Suppressor macrophage treated with lipopolysaccharide for 4 hours (primary cell): ENCODE measurements around the gene TPP1.

ENCODE experiments used
- DNase-seq: peaks from one replicate; pipeline ENCODE4 v3.0.0-alpha.2; 2020

The TPP1 gene

DNA sequence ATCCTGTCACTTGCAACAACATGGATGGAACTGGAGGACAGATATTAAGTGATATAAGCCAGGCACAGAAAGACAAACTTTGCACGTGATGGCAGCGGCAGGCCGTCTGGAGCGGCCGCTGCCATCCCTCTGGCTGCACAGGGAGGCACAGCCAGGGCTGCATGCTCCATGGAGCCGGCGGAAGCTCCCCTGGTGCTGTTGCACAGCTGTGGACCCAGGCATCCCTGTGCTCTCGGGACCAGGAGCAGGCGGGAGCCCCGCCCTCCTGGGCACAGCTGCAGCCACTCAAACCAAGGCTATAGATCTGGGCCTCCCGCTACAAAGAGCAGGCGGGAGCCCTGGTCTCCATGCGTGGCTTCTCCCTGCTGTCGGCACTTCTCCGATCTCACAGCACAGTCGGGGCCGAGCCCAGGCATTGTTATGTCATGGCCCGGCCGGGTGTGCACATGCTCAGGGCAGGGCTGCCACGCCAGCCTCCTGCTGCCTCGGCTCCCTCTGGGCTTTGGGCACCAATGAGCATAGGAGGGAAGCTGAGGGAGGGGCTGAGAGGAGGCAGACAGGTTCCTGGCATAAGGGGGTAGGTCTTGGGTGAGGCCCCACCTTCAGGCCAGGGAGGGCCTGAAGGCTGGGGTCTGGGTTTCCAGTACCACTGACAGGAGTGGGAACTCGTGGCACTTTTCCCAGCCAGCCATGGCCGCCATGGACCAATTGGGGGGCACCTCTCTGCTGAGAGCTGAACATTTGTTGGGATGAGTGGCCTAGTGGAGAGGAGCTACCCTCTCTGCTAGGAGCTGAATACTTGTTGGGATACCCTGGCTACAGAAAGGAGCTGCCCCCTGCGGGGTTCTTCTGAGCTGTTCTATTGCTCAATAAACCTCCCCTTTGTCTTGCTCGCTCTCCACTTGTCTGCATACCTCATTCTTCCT is 32.5 kb downstream of the TPP1 start:
- DNase-seq: no peak

DNA sequence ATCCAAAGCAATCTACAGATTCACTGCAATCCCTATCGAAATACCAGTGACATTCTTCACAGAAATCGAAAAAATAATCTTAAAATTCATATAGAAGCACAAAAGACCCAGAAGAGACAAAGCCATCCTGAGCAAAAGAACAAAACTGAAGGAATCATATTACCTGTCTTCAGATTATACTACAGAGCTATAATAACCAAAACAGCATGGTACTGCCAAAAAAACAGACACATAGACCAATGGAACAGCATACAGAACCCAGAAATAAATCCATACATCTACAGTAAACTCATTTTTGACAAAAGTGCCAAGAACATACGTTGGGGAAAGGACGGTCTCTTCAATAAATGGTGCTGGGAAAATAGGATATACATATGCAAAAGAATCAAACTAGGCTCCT is 34.7 kb downstream of the TPP1 start:
- no peak for DNase-seq

DNA sequence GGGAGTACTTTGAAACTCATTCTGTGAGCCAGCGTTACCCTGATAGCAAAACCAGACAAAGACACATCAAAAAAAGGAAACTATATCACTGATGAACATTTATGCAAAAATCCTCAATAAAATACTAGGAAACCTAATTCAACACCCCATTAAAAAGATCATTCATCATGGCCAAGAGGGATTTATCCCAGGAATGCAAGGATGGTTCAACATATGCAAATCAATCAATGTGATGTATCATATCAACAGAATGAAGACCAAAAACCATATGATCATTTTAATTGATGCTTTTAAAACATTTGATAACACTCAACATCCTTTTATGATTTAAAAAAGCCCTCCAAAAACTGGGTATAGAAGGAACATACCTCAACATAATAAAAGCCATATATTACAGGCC is 35.6 kb downstream of the TPP1 start:
- DNase-seq: no peak

DNA sequence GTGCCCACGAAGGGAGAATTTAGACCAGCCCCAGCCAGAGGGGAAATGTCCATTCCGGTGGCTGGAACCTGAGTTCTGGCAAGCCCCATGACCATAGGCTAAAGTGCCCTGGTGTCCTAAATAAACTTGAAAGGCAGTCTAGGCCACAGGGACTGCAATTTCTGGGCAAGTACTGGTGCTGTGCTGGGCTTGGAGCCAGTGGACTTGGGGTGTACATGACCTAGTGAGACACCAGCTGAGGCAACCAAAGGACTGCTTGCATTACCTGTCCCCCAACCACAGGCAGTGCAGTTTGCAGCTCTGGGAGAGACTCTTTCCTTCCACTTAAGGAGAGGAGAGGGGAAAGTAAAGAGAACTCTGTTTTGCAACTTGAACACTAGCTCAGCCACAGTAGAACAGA is 39.5 kb downstream of the TPP1 start:
- no peak for DNase-seq

DNA sequence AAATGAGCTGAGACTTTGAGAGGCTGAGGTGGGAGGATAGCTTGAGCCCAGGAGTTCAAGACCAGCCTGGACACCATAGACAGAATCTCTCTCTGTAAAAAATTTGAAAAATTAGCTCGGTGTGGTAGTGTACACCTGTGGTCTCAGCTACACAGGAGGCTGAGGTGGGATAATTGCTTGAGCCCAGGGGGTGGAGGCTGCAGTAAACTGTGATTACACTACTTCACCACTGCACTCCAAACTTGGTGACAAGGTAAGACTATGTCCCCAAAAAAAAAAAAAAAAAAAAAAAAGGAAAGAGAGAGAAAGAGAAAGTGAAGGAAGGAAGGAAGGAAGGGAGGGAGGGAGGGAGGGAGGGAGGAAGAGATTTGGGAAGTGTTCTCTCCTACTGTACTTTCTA is 41.1 kb downstream of the TPP1 start:
- DNase-seq: no peak

DNA sequence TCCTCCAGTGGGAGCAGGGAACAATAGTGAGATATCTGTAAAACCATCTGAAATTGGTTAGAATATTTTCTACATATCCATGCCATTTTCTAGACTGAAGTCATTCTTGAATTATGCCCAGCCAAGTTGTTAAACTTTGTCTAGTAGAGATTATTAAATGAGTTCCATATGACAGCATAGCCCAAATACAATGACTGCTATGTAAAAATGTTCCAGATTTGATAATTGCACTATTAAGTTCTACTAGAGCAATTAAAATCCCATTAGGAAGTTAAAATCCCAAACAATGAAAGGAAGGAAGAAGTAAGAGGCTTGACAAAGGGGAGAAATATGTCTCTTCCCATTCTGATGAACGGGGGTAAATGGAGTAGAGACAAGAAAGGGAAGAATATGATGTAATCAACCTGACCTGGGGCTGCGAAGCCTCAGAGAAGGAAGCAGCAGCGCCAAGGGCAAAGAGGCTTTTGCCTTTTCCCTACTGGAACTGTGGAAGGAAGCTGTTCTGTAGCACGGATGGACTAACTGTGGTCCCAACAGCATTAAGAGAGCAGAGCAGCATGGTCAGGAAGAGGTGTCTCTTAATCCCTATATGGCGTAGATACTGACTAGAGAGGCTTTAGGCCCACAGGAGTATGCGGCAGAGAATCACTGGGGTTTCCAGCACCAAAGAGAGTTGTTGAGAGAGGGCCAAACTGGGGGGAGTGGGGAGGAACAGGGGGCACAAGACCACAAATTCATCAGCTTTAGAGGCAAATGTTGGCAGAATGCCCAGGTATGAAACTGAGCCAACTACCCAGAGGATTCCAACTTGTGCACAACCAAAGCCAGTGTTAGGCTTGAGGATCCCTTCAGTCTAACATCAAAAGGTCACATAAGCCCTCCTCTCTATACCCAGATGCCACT is 42.5 kb downstream of the TPP1 start:
- peak; percentile 3 for DNase-seq

DNA sequence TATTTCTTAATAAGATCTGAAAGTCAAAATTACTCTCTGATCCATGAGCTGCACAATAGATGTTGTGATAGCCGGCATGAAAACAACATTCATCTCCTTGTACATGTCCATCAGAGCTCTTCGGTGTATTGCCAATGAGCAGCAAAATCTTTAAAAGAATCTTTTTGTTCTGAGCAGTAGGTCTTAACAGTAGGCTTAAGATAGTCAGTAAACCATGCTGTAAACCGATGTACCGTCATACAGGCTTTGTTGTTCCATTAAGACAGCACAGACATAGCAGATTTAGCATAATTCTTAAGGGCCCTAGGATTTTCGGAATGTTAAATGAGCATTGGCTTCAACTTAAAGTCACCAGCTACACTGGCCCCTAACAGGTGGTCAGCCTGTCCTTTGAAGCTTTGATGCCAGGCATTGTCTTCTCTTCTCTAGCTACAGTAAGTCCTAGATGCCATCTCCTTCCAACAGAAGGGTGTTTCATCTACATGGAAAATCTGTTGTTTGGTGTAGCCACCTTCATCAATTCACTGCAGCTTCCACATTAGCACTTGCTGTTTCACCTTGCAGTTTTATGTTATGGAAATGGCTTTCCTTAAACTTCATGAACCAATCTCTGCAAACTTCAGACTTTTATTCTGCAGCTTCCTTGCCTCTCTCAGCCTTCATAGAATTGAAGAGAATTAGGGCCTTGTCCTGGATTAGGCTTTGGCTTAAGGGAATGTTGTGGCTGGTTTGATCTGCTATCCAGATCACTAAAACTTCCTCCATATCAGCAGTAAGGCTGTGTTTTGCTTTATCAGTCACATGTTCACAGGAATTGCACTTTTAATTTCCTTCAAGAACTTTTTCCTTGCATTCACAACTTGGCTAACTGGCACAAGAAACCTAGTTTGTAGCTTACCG is 44.2 kb downstream of the TPP1 start:
- DNase-seq: no peak

DNA sequence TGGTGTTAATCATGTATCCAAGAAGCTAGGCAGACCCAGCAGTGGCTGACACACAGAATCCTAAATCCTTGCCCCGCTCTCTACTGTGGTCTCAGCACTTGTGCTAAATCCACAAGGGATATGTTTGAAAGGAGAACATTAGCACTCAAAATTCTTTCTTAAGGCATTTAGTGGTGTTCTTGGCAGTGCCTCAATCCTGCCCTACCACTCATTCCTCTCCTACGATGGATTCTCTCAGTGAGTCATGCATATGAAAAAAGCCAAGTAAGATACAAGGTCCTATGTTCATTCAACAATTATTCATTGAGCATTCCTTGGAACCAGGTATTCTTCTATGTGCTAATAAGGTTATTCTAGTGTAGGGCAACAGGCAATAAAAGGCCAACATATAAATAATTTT is 47.0 kb downstream of the TPP1 start:
- no peak for DNase-seq

DNA sequence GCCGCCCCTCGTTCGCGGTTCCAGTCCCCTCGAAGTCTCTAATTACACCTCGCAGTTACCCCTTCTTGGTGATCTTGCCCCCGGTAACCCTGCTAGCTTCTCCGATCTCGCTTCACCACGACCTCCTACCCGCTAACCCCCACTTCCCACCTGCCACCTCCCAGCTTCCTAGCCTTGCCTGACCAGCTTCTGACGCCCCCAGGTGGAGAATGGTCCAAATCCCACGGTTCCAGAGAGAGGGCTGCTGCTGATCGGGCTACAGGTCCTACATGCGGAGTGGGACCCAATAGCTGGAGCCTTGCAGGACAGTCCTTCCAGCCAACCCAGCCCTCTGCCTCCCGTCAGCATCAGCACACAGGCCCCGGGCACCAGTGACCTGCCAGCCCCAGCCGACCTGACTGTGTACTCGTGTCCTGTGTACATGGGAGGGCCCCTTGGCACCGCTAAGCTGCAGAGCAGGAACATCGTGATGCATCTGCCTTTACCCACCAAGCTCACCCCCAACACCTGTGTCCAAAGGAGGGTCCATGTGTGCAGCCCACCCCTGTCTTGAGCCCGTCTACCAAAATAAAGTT is 47.7 kb downstream of the TPP1 start:
- no peak for DNase-seq

DNA sequence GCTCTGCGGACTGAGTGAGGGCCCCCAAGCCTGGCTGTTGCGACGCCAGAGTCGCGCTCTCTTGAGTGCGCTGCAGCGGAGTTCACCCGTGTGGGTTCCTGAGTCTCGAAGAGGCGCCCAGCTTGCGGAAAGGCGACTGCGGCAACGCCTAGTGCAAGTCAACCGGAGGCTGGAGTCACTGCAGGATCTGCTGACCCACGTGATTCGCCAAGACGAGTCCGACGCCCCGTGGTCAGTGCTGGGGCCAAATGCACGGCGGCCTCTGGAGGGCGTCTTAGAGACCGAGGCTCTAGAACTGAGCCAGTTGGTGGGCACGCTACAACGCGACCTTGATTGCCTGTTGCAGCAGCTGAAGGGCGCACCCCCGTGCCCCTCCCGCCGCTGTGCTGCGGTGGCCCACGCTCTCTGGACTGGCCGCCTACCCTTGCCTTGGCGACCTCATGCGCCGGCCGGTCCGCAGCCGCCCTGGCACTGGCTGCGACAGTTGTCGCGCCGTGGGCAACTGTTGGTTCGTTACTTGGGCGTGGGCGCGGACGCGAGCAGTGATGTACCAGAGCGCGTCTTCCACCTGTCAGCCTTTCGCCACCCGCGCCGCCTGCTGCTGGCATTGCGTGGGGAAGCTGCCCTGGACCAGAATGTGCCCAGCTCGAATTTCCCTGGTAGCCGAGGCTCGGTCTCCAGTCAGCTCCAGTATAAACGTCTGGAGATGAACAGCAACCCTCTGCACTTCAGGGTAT is 48.4 kb downstream of the TPP1 start:
- DNase-seq: no peak

DNA sequence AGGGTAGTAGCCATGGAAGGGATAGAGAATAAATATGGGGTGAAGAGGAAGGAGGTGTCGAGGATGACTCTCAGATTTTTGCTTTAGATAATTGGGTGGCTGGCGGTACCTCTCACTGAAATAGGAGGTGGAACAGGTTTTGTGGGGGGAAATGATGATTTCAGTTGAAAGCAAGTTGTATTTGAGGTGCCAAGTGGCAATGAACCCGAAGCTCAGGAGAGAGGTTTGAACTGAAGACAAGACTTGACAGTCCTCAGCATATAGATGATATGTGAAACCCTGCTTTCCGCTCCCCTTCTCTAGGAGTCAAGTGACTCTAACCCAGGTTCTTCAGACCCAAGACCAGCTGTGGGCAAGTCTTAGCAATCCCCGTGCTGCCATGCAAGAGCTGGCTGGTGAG is 49.5 kb downstream of the TPP1 start:
- no peak for DNase-seq

DNA sequence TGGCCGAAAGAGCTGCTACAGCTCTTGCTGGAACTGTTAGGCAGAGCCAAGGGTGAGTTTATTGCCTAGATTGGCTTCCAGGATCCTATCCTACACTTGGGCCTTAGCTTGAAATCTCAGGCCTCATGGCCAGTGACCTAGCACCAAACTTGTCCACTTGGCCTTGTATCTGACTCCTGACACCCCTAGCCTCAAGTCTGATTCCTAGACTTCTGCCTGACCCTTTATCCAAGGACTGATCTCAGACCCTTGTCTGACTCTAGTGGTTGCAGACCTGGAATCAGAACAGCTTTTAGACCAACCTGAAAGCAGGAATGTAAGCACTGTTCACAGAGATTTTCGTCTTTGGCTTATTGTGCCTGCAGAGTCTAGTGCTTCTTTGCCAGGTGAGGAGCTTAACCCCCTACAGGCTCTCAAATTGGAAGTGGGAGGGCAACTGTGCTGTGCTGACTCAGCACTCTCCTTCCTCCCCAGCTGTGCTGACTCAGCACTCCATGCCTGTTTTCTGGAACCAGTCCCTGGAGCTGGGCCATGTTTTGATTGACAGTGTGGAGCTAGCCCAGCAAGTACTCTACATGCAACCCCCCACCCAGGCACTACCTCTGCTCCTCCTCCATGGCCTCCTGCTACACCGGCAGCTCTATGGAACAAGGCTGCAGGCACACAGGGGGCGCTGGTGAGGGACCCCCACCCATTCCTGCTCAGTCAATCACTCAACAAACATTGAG is 50.9 kb downstream of the TPP1 start:
- DNase-seq: no peak

DNA sequence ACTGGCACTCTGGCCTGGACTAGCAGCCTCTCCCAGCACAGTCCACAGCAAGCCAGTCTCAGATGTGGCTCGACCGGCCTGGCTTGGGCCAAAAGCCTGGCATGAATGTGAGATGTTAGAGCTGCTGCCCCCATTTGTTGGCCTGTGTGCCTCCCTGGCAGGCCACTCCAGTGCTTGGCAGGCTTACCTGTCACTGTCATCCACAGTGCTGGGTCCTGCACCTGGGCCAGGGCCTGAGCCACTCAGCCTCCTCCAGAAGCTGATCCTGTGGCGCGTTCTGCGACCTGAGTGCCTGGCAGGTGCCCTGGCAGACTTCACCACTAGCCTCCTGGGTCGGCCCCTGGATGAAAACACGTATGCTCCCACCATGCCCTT is 51.9 kb downstream of the TPP1 start:
- no peak for DNase-seq

DNA sequence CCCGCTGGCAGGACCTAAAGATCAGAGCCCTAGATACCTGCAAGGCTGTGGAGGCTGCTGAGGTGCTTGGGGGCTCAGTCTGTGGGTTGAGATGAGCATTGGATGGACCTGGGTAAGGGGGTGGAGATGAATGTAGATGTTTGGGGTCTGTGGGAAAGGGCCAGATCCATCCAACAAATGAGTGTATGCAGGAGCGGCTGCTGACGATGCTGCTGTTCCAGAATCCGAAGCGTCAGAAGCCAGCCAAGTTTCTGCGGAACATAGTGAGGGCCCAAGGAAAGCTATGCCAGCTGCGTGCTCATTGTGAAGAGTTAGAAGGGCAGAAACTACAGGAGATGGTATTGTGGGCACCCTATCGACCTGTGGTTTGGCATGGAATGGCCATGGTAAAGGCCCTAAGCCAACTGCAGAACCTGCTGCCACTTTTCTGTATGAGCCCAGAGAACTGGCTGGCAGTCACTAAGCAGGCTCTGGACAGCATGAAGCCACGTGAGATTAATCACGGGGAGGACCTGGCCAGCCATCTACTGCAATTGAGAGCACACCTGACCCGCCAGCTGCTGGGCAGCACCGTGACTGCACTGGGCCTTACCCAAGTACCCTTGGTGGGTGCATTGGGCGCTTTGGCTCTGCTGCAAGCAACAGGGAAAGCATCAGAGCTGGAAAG is 52.4 kb downstream of the TPP1 start:
- no peak for DNase-seq

DNA sequence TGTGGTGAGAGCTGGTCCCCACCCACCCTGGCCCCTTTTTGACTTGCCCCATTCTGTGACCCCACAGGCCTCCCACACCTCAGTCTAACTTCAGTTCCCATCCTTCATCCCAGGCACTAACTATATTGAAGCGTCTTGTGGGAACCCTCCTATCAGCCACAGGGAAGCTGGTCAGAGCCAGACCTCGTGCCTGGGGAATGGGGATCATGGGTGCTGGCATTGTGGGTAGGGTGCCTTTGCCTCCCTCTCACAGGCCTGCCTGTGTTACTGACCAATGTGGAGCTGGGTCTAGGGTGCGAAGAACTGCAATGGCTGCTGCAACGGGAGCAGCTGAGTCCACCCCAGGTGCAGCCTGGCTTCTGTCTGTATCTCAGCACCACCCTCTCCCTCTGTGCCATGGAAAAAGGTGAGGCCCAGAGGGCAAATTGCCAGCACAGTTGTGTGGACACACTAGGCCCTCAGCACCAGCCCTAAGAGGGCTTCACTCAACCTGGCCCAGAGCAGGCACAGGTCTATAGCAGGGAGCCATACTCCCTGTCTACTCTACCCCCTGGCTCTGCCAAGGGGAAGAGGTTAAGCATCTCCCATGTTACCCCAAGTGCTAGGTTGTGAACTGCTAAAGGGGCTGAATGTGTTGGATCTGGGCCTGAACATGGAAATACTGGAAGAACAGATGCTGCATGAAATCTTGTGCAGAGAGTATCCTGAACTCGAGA is 53.1 kb downstream of the TPP1 start:
- no peak for DNase-seq

DNA sequence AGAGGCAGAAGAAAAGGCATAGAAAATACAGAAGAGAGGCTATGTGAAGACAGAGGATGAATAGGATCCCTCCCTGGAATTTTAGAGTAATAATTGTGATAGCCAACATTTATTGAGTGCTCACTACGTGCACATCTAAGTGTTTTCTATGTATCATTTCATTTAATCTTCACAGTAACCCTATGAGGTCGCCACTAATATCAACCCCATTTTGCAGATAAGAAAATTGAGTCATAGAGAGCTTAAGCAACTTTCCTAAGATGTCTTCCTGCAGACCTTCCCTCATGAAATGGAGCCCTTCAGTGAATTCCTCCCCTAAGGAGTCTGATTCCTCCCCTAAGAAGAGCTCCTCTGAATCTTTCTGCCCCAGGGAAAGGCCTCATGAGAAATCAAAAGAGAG is 53.9 kb downstream of the TPP1 start:
- DNase-seq: no peak

DNA sequence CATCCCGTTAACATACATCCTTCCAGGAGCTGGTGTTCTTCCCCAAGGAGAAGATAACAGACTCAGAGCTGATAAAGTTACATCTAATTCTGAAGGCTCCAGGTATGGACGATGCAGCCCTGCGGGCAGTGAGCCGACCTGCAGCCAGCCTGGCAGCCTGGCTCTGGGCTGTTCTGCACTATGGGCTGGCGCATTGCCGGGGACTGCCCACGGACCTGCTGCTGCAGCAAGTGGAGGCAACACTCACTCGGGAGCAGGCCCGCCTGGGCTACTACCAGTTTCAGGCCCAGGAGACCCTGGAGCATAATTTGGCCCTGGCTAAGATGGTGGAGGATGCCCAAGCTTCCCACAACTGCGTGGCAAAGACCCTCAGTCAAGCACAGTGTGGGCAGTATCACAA is 55.6 kb downstream of the TPP1 start:
- DNase-seq: no peak

DNA sequence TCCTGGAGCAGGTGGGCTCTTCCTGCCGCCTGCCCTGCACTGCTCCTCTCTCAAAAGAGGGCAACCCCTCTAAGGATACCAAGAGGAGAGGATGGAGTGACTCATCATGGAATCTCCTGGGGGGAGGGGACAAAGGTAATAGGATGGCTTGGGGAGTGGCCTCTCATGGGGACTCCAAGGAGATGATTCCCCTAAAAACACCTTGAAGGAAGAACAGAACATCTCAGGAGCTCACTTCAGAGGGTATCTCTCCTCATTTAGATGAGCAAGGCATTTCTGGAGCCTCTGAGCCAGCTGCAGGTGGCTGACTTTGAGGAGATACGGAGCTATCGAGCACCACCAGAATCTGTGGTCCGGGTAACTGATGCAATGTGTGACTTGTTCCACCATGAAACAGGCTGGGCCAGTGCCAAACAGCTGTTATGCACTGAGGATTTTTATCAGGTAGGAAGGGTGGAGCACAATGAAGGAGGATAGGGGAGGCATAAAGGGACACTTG is 56.1 kb downstream of the TPP1 start:
- no peak for DNase-seq
